ENCODE data around the gene WFDC10A. TPM values are rescaled to one million over a fixed set of nuclear protein-coding genes. Genes with fewer than 3 reads are reported as not detected.

The WFDC10A gene
- total RNA-seq, 2 donors from 2014 or later = not detected

DNA sequence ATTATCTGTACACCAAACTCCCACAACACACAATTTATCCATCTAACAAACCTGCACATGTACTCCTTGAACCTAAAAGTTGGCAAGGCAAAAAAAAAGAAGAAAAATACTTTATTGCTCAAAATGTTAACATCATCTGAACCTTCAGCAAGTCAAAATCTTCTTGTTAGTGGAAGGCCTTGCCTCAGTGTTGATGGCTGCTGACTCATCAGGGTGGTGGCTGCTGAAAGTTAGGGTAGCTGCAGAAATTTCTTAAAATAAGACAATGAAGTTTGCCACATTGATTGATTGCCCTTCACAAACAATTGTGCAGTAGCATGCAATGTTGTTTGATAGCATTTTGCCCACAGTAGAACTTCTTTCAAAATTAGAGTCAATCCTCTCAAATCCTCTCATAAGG lies 43.2 kb downstream of the WFDC10A start:
- no peaks in the 10 kb centered on the region for H3K36me3 ChIP-seq (replicated peaks in 1 of 2; ENCODE audit: insufficient read depth in 1 of 2, low read depth in 2 of 2)
- H3K27me3 ChIP-seq = no peaks in the 10 kb centered on the region
- intact Hi-C loops (cut with DNase I) = no loop called here
- H3K27ac ChIP-seq = no peak overlapping the region
- no peak overlapping the region for H3K4me3 ChIP-seq
- H3K4me1 ChIP-seq = no peaks in the 10 kb centered on the region
- no peaks in the 10 kb centered on the region for H3K9me3 ChIP-seq
- DNase-seq = no peak
- no peak for ATAC-seq
- TF ChIP-seq, protein P1, sequence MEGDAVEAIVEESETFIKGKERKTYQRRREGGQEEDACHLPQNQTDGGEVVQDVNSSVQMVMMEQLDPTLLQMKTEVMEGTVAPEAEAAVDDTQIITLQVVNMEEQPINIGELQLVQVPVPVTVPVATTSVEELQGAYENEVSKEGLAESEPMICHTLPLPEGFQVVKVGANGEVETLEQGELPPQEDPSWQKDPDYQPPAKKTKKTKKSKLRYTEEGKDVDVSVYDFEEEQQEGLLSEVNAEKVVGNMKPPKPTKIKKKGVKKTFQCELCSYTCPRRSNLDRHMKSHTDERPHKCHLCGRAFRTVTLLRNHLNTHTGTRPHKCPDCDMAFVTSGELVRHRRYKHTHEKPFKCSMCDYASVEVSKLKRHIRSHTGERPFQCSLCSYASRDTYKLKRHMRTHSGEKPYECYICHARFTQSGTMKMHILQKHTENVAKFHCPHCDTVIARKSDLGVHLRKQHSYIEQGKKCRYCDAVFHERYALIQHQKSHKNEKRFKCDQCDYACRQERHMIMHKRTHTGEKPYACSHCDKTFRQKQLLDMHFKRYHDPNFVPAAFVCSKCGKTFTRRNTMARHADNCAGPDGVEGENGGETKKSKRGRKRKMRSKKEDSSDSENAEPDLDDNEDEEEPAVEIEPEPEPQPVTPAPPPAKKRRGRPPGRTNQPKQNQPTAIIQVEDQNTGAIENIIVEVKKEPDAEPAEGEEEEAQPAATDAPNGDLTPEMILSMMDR (IDR thresholded peaks at IDR 0.05) = no peak
- TF ChIP-seq POLR2A (IDR thresholded peaks at IDR 0.05) = no peak

DNA sequence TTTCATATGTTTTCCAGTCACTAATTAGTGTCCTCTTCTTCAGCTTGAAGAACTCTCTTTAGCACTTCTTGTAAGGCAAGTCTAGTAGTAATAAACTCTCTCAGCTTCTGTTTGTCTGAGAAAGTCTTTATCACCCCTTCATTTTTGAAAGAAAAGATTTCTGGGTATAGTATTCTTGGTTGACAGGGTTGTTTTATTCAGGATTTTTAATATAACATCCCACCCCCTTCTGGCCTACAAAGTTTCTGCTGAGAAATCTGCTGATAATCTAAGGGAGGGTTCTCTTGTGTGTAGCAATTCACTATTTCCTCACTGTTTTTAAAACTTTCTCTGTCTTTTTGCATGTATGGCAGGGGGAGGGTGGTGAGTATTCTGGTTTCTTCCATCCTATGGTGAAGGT lies 50.1 kb downstream of the WFDC10A start:
- TF ChIP-seq POLR2A (IDR thresholded peaks at IDR 0.05) = no peak
- TF ChIP-seq, protein P1 (IDR thresholded peaks at IDR 0.05) = no peak
- intact Hi-C loops (cut with DNase I) = no loop called here
- DNase-seq (no peak), ATAC-seq (no peak)
- H3K4me1 ChIP-seq = no peaks in the 10 kb centered on the region
- H3K4me3 ChIP-seq = no peak overlapping the region
- no peaks in the 10 kb centered on the region for H3K27me3 ChIP-seq
- no peaks in the 10 kb centered on the region for H3K36me3 ChIP-seq (replicated peaks in 1 of 2; ENCODE audit: insufficient read depth in 1 of 2, low read depth in 2 of 2)
- H3K9me3 ChIP-seq = peaks cover 0 to 8% (median 0%) of the 10 kb centered on the region in 3 donors
- H3K27ac ChIP-seq = no peak overlapping the region

Other genes with a start within 250 kb of the WFDC10A start
- gene DBNDD2, start 221.4 kb upstream of the WFDC10A start, total RNA-seq = 10 to 100 TPM; 10.5 to 20.5 TPM
- gene PIGT, start 213.6 kb upstream of the WFDC10A start, total RNA-seq = 10 to 100 TPM; 38.6 to 50.3 TPM
- 10 to 100 TPM in 1 of 2 donors, 1 to 10 TPM in 1; 3.0 to 11.9 TPM for gene WFDC2, start 160.0 kb upstream of the WFDC10A start, total RNA-seq
- not detected for gene SPINT3, start 114.1 kb upstream of the WFDC10A start, total RNA-seq
- gene WFDC6, start 90.3 kb upstream of the WFDC10A start, total RNA-seq = not detected
- not detected for gene EPPIN, start 82.3 kb upstream of the WFDC10A start, total RNA-seq
- not detected for gene WFDC8, start 50.5 kb upstream of the WFDC10A start, total RNA-seq
- gene WFDC9, start 1.5 kb downstream of the WFDC10A start, total RNA-seq = not detected
- gene WFDC11, start 40.5 kb downstream of the WFDC10A start, total RNA-seq = not detected
- not detected for gene WFDC13, start 72.3 kb downstream of the WFDC10A start, total RNA-seq
- not detected for gene WFDC10B, start 75.3 kb downstream of the WFDC10A start, total RNA-seq
- gene SPINT4, start 92.6 kb downstream of the WFDC10A start, total RNA-seq = not detected
- gene WFDC3, start 162.1 kb downstream of the WFDC10A start, total RNA-seq = not detected
- gene DNTTIP1, start 162.2 kb downstream of the WFDC10A start, total RNA-seq = 10 to 100 TPM; 14.8 to 18.9 TPM
- not detected for gene UBE2C, start 182.9 kb downstream of the WFDC10A start, total RNA-seq
- not detected for gene TNNC2, start 197.6 kb downstream of the WFDC10A start, total RNA-seq
- gene SNX21, start 204.1 kb downstream of the WFDC10A start, total RNA-seq = 10 to 100 TPM; 42.8 to 46.5 TPM
- 10 to 100 TPM; 36.8 to 42.8 TPM for gene ACOT8, start 227.7 kb downstream of the WFDC10A start, total RNA-seq
- gene ZSWIM3, start 227.9 kb downstream of the WFDC10A start, total RNA-seq = 1 to 10 TPM; 1.6 to 2.1 TPM

Data from body of pancreas (tissue), 4 donors.